ENCODE data around the gene RPS17.

RPS17 gene

GRCh38 chr15:82569834-82570233 lies 29.6 kb upstream of the RPS17 start:
- FAIRE-seq = no peak
- TF ChIP-seq POU2F2 (IDR thresholded peaks at IDR 0.05; ENCODE audit: low read depth, low read length) (no peak), PAX5 (IDR thresholded peaks at IDR 0.05; ENCODE audit: insufficient read depth, low read length, severe bottlenecking) (no peak), POLR2A (IDR thresholded peaks at IDR 0.05; ENCODE audit: low read depth, low read length) (no peak), SPI1 (IDR thresholded peaks at IDR 0.05; ENCODE audit: low read depth, low read length) (no peak), POLR2AphosphoS5 (IDR thresholded peaks at IDR 0.05; ENCODE audit: low read depth, low read length) (no peak), TAF1 (IDR thresholded peaks at IDR 0.05; ENCODE audit: low read depth, low read length) (no peak)
- no peak for DNase-seq (ENCODE audit: insufficient read length, low spot score)

- TF ChIP-seq POLR2AphosphoS5 (IDR thresholded peaks at IDR 0.05; ENCODE audit: low read depth, low read length) = no peak
- no peak for TF ChIP-seq POLR2A (IDR thresholded peaks at IDR 0.05; ENCODE audit: low read depth, low read length)
- no peak for TF ChIP-seq TAF1 (IDR thresholded peaks at IDR 0.05; ENCODE audit: low read depth, low read length)
- no peak for TF ChIP-seq POU2F2 (IDR thresholded peaks at IDR 0.05; ENCODE audit: low read depth, low read length)
- no peak for TF ChIP-seq SPI1 (IDR thresholded peaks at IDR 0.05; ENCODE audit: low read depth, low read length)
- TF ChIP-seq PAX5 (IDR thresholded peaks at IDR 0.05; ENCODE audit: insufficient read depth, low read length, severe bottlenecking) = no peak
- FAIRE-seq (no peak), DNase-seq (ENCODE audit: insufficient read length, low spot score) (no peak)
These were observed 28.7 kb upstream of the RPS17 start for GRCh38 chr15:82568986-82569385.

GRCh38 chr15:82567661-82568060 lies 27.4 kb upstream of the RPS17 start:
- TF ChIP-seq POLR2A (IDR thresholded peaks at IDR 0.05; ENCODE audit: low read depth, low read length) = no peak
- TF ChIP-seq TAF1 (IDR thresholded peaks at IDR 0.05; ENCODE audit: low read depth, low read length) = no peak
- TF ChIP-seq SPI1 (IDR thresholded peaks at IDR 0.05; ENCODE audit: low read depth, low read length) = no peak
- TF ChIP-seq POLR2AphosphoS5 (IDR thresholded peaks at IDR 0.05; ENCODE audit: low read depth, low read length) = no peak
- TF ChIP-seq POU2F2 (IDR thresholded peaks at IDR 0.05; ENCODE audit: low read depth, low read length) = no peak
- TF ChIP-seq PAX5 (IDR thresholded peaks at IDR 0.05; ENCODE audit: insufficient read depth, low read length, severe bottlenecking) = no peak
- DNase-seq (ENCODE audit: insufficient read length, low spot score) (no peak), FAIRE-seq (no peak)

- FAIRE-seq (no peak), DNase-seq (ENCODE audit: insufficient read length, low spot score) (no peak)
- no peak for TF ChIP-seq SPI1 (IDR thresholded peaks at IDR 0.05; ENCODE audit: low read depth, low read length)
- no peak for TF ChIP-seq TAF1 (IDR thresholded peaks at IDR 0.05; ENCODE audit: low read depth, low read length)
- TF ChIP-seq POLR2A (IDR thresholded peaks at IDR 0.05; ENCODE audit: low read depth, low read length) = no peak
- no peak for TF ChIP-seq POU2F2 (IDR thresholded peaks at IDR 0.05; ENCODE audit: low read depth, low read length)
- no peak for TF ChIP-seq PAX5 (IDR thresholded peaks at IDR 0.05; ENCODE audit: insufficient read depth, low read length, severe bottlenecking)
- no peak for TF ChIP-seq POLR2AphosphoS5 (IDR thresholded peaks at IDR 0.05; ENCODE audit: low read depth, low read length)
These were observed 26.4 kb upstream of the RPS17 start for GRCh38 chr15:82566690-82567089.

- no peak for TF ChIP-seq SPI1 (IDR thresholded peaks at IDR 0.05; ENCODE audit: low read depth, low read length)
- DNase-seq (ENCODE audit: insufficient read length, low spot score) = no peak
- FAIRE-seq = no peak
These were observed 18.2 kb upstream of the RPS17 start for GRCh38 chr15:82558502-82558901.

GRCh38 chr15:82556315-82557035 lies 16.2 kb upstream of the RPS17 start:
- no peak for FAIRE-seq
- no peak for DNase-seq (ENCODE audit: insufficient read length, low spot score)
- TF ChIP-seq POU2F2 (IDR thresholded peaks at IDR 0.05; ENCODE audit: low read depth, low read length) = no peak
- TF ChIP-seq POLR2A (IDR thresholded peaks at IDR 0.05; ENCODE audit: low read depth, low read length) = no peak
- TF ChIP-seq PAX5 (IDR thresholded peaks at IDR 0.05; ENCODE audit: insufficient read depth, low read length, severe bottlenecking) = no peak
- TF ChIP-seq POLR2AphosphoS5 (IDR thresholded peaks at IDR 0.05; ENCODE audit: low read depth, low read length) = no peak
- no peak for TF ChIP-seq SPI1 (IDR thresholded peaks at IDR 0.05; ENCODE audit: low read depth, low read length)
- no peak for TF ChIP-seq TAF1 (IDR thresholded peaks at IDR 0.05; ENCODE audit: low read depth, low read length)

GRCh38 chr15:82554849-82555248 lies 14.6 kb upstream of the RPS17 start:
- DNase-seq (ENCODE audit: insufficient read length, low spot score) (no peak), FAIRE-seq (no peak)
- no peak for TF ChIP-seq POLR2AphosphoS5 (IDR thresholded peaks at IDR 0.05; ENCODE audit: low read depth, low read length)
- TF ChIP-seq TAF1 (IDR thresholded peaks at IDR 0.05; ENCODE audit: low read depth, low read length) = no peak
- no peak for TF ChIP-seq POLR2A (IDR thresholded peaks at IDR 0.05; ENCODE audit: low read depth, low read length)
- TF ChIP-seq SPI1 (IDR thresholded peaks at IDR 0.05; ENCODE audit: low read depth, low read length) = no peak
- no peak for TF ChIP-seq PAX5 (IDR thresholded peaks at IDR 0.05; ENCODE audit: insufficient read depth, low read length, severe bottlenecking)
- TF ChIP-seq POU2F2 (IDR thresholded peaks at IDR 0.05; ENCODE audit: low read depth, low read length) = no peak

GRCh38 chr15:82554351-82554750 lies 14.1 kb upstream of the RPS17 start:
- no peak for FAIRE-seq
- DNase-seq (ENCODE audit: insufficient read length, low spot score) = no peak
- TF ChIP-seq POLR2A (IDR thresholded peaks at IDR 0.05; ENCODE audit: low read depth, low read length) (no peak), TAF1 (IDR thresholded peaks at IDR 0.05; ENCODE audit: low read depth, low read length) (no peak), POLR2AphosphoS5 (IDR thresholded peaks at IDR 0.05; ENCODE audit: low read depth, low read length) (no peak), PAX5 (IDR thresholded peaks at IDR 0.05; ENCODE audit: insufficient read depth, low read length, severe bottlenecking) (no peak), POU2F2 (IDR thresholded peaks at IDR 0.05; ENCODE audit: low read depth, low read length) (no peak), SPI1 (IDR thresholded peaks at IDR 0.05; ENCODE audit: low read depth, low read length) (no peak)

GRCh38 chr15:82553846-82554245 lies 13.6 kb upstream of the RPS17 start:
- no peak for DNase-seq (ENCODE audit: insufficient read length, low spot score)
- FAIRE-seq = no peak
- TF ChIP-seq PAX5 (IDR thresholded peaks at IDR 0.05; ENCODE audit: insufficient read depth, low read length, severe bottlenecking) (no peak), POLR2AphosphoS5 (IDR thresholded peaks at IDR 0.05; ENCODE audit: low read depth, low read length) (no peak), POU2F2 (IDR thresholded peaks at IDR 0.05; ENCODE audit: low read depth, low read length) (no peak), POLR2A (IDR thresholded peaks at IDR 0.05; ENCODE audit: low read depth, low read length) (no peak), SPI1 (IDR thresholded peaks at IDR 0.05; ENCODE audit: low read depth, low read length) (no peak), TAF1 (IDR thresholded peaks at IDR 0.05; ENCODE audit: low read depth, low read length) (no peak)

GRCh38 chr15:82552861-82553260 lies 12.6 kb upstream of the RPS17 start:
- DNase-seq (ENCODE audit: insufficient read length, low spot score) = no peak
- TF ChIP-seq POU2F2 (IDR thresholded peaks at IDR 0.05; ENCODE audit: low read depth, low read length) = no peak
- FAIRE-seq = no peak

All from GM12891 (cell line).